GM18526 (cell line): Measurements from ENCODE around the gene PNPLA7.

ENCODE experiments used
- POLR2A ChIP-seq: IDR thresholded peaks from 3 replicates; pipeline ENCODE4 v1.6.1; 2011; ENCODE audit not compliant: insufficient read length; ENCODE audit errors: extremely low read depth

PNPLA7 gene

GRCh38 chr9:137482094-137482781 is 68.0 kb downstream of the PNPLA7 start:
- no peak for TF ChIP-seq POLR2A

DNA sequence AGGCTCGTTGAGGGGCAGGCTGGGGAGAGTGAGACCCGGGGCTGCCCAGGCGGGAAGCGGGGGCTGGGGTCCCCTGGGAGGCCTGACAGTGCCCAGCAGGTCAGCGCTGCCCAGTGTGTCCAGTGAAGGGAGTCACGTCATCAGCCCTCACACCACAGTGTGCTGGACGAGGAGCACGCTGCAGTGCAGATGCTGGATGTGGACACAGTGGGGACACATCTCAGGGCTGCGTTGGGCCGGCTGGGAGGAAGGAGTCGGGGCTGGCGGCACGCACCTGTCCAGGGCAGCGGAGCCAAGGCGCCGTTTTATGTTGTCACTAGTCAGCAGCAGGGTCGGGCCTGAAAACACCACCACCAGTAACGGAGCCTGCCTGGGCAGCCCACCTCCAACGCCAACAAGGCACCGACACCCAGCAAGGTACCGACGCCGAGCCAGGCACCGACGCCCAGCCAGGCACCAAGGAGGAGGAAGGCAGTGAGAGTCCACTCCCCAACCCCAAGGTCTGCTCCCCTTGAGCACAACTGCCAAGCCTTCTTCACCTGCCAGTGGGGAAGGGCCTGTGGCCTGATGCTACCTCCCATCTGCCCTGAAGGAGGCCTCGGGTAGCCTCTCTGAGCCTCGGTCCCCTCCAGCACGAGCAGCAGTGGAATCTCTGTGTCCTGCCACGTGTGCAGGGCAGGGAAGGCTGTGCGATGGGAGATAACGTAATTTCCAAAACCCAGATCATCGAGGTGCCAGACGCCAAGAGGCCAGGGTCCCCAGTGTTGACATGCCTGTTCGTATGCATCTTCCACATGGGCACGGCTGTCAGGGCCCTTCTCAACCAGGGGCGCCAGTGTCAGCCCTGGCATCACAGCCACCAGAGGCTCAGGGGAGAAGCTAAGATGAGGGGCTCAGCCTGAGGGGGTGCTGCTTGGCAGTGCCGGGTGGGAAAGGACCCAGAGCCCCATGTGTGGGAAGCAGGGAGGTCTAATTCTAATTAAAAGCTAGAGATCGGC is 69.2 kb downstream of the PNPLA7 start:
- TF ChIP-seq POLR2A: no peak

DNA sequence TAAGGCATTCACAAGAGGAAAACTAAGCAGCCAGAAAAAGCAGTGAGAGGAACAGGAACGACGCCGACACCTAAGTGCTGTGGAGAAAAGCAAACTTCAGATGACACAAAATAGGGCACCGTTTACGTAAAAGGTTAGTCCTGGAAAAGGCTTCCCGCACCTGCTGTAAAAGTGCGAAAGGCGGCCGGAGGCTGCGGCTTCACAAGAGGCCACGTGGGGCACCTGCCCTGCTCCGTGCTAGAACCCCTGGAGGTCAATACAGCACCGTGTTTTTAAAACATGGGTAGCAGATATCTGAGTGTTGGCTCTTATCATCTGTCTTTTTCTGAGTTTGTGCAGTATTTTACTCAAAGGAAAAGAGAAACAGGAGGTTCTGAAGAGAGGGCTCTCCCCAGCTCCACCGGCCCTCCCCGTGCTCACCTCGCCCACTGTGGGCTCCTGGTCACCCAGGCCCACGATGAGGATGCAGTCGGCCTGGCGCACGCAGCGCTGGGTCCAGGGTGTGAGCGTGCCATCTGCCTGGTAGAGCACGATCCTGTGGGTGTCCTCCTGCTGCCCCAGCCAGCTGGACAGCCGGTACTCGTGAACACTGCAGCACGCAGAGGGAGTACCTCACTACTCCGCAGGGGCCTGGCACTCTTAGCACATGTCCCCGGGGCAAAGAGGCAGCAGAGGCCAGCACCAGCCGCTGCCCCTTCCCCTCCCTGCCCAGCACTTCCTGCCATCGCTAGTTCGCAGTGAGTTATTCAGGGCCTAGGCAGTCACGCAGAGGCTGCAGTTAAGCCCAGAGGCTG is 70.1 kb downstream of the PNPLA7 start:
- TF ChIP-seq POLR2A: no peak

GRCh38 chr9:137478962-137479861 is 71.0 kb downstream of the PNPLA7 start:
- no peak for TF ChIP-seq POLR2A

- no peak for TF ChIP-seq POLR2A
These were observed 71.6 kb downstream of the PNPLA7 start for GRCh38 chr9:137478613-137478961.

GRCh38 chr9:137477778-137478612 is 72.2 kb downstream of the PNPLA7 start:
- TF ChIP-seq POLR2A: no peak

DNA sequence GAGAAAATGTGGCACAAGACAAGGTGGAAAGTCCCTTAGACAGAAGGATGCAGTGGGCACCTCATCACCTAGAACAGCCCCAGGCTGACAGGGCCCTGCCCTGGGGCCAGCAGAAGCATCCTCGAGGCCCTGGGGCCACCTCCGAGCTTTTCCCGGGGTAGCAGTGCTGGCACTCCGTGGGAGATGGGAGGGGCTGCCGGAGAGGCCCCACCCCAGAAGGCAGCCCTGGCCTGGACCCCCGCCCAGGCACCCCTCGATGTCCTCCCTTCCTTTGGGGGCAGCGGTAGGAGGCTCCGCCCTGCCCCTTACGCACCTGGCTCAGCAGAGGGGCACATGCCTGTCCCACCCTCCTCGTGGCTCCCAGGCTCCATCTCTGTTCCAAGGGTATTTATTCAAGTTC is 73.3 kb downstream of the PNPLA7 start:
- no peak for TF ChIP-seq POLR2A

- no peak for TF ChIP-seq POLR2A
These were observed 74.5 kb downstream of the PNPLA7 start for GRCh38 chr9:137475666-137476065.

DNA sequence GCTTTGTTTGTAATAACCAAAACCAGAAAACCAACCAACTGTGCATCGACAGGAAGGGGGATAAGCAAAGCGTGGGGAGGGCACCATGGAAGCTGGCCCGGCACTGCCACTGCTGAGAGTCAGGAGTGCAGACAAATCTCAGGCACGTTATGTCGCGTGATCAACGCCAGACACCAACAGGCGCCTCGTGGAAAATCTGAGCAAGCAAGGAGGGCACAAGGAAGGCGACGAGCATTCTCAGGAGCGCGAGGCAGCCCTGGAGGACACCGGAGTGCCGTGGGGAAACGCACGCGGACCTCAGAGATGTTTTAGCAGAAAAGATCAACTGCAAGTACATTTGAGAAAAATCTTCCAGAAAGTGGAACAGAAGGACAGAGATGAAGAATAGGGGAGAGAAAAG is 75.9 kb downstream of the PNPLA7 start:
- TF ChIP-seq POLR2A: no peak

DNA sequence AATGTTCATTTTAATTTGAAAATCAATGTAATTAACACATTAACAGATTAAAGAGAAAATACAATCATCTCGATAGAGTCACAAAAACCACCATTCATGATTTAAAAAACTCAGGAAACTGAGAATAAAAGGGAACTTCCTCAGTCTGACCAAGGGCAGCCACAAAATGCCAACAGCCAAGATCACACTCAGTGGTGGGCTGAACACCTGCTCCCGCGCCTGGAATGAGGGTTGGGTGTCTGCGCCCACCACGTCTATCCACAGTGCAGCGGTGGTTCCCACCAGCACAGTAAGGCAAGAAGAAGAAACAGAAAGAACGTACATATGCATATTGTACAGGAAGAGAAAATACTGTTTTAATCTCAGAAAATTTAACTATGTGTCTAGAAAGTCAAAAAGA is 79.4 kb downstream of the PNPLA7 start:
- TF ChIP-seq POLR2A: no peak

DNA sequence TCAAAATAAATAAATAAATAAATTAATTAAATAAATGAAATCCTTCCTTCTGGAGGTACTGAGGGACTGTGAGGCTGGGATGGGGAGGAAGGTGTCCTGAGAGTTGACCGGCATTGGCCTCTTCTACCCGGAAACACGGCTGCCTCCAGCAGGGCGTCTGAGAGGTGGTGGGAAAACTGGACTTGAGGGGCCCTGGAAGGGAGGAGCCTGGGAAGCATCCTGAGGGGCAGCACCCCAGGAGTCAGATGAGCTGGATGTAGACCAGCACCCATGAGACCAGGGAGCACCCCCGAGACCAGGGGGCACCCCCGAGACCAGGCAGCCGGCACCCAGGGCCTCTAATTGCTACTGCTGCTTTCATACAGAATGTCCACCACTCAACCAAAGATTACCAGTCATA is 82.3 kb downstream of the PNPLA7 start:
- TF ChIP-seq POLR2A: no peak

DNA sequence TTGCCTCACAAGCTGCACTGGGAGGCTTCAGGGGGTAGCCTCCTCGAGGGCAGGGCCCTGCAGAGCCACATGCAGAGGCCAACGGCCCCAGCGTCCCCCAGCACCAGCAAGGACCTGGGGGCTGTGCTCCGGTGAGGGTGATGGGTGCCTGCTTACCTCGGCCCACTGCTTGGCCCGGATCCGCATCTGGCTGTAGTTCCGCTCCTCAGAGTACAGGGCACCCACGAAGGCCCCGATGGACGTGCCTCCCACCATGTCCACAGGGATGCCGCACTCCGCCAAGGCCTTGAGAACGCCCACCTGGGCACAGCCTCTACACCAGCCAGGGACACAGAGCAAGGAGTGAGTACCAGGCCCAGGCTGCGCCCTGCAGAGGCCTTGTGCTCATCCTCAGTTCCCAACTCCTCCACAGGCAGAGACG is 83.0 kb downstream of the PNPLA7 start:
- TF ChIP-seq POLR2A: no peak

DNA sequence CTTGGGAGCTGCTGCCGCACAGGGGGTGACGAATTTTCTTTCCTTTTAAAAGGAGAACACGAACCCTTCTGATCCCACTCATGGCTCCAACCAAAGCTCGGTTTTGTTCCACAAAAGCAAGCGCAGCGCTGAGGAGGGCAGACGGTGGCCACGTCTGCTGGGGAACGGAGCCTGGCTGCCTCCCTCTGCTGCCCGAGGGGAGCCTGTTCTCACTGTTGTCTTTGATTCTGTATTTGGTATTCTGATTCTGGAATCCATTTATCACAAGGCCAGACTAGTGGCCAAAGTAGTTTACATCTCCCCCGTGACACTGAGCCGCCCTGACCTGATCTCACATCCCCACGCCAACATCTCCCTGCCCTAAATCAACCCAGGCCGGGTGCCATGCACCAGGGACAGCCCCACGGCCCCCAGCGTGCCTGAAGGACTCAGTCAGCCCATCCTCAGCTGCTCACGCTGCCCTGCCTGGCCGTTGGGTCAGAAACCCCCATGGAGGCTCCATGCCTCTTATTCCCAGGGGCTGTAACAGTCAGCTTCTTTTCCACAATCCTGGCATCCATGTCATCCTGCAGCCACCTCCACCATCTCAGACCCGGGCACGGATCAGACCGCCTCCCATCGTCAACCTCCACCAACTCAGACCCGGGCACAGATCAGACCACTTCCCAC is 84.3 kb downstream of the PNPLA7 start:
- no peak for TF ChIP-seq POLR2A
